IPS-18a (cell line): ENCODE results near the gene CFAP410.
"Not testable (repeated sequence)": the region's sequence is repeated elsewhere in the genome, so short reads cannot be mapped to it uniquely, and the experiment has no call there.

ENCODE experiments used
- H3K27ac ChIP-seq: one replicate; pipeline ENCODE4 v1.5.1; 2013; ENCODE audit warnings: low read length
- H3K27me3 ChIP-seq: one replicate; pipeline ENCODE4 v1.6.1; 2013; ENCODE audit warnings: mild to moderate bottlenecking, low read length; ENCODE audit not compliant: control insufficient read depth, insufficient read depth
- H3K36me3 ChIP-seq: one replicate; pipeline ENCODE4 v1.6.1; 2013; ENCODE audit warnings: low read depth, low read length; ENCODE audit not compliant: control insufficient read depth
- H3K4me1 ChIP-seq: one replicate; pipeline ENCODE4 v1.6.1; 2013; ENCODE audit warnings: low read depth, low read length; ENCODE audit not compliant: control insufficient read depth
- H3K4me3 ChIP-seq: one replicate; pipeline ENCODE4 v1.5.1; 2013; ENCODE audit warnings: low read length
- H3K9ac ChIP-seq: one replicate; pipeline ENCODE4 v1.6.1; 2013; ENCODE audit warnings: mild to moderate bottlenecking, low read length, moderate library complexity
- H3K9me3 ChIP-seq: one replicate; pipeline ENCODE4 v1.6.1; 2013; ENCODE audit warnings: low read depth, low read length; ENCODE audit not compliant: control insufficient read depth

CFAP410 gene

GRCh38 chr21:44366586-44367211, 27.5 kb upstream of the CFAP410 start:
- H3K9me3 ChIP-seq: no peaks in the 10 kb centered on the region
- H3K4me1 ChIP-seq: no peaks in the 10 kb centered on the region
- no peak overlapping the region for H3K9ac ChIP-seq
- no peaks in the 10 kb centered on the region for H3K36me3 ChIP-seq
- H3K27me3 ChIP-seq: peaks cover 27% of the 10 kb centered on the region
- no peak overlapping the region for H3K27ac ChIP-seq
- no peak overlapping the region for H3K4me3 ChIP-seq

GRCh38 chr21:44365967-44366585, 26.9 kb upstream of the CFAP410 start:
- Histone ChIP-seq H3K4me3 (no peak overlapping the region), H3K36me3 (no peaks in the 10 kb centered on the region), H3K4me1 (no peaks in the 10 kb centered on the region), H3K9me3 (no peaks in the 10 kb centered on the region), H3K27ac (no peak overlapping the region), H3K9ac (no peak overlapping the region), H3K27me3 (peaks cover 24% of the 10 kb centered on the region)

GRCh38 chr21:44365251-44365966, 26.2 kb upstream of the CFAP410 start:
- H3K9ac ChIP-seq: no peak overlapping the region
- no peaks in the 10 kb centered on the region for H3K4me1 ChIP-seq
- H3K27me3 ChIP-seq: peaks cover 18% of the 10 kb centered on the region
- no peaks in the 10 kb centered on the region for H3K36me3 ChIP-seq
- no peaks in the 10 kb centered on the region for H3K9me3 ChIP-seq
- no peak overlapping the region for H3K4me3 ChIP-seq
- no peak overlapping the region for H3K27ac ChIP-seq

GRCh38 chr21:44364151-44365053, 25.2 kb upstream of the CFAP410 start:
- no peaks in the 10 kb centered on the region for H3K36me3 ChIP-seq
- no peak overlapping the region for H3K27ac ChIP-seq
- H3K9me3 ChIP-seq: no peaks in the 10 kb centered on the region
- H3K4me3 ChIP-seq: no peak overlapping the region
- peaks cover 9% of the 10 kb centered on the region for H3K27me3 ChIP-seq
- H3K9ac ChIP-seq: no peak overlapping the region
- H3K4me1 ChIP-seq: no peaks in the 10 kb centered on the region

GRCh38 chr21:44363278-44363677, 24.1 kb upstream of the CFAP410 start:
- Histone ChIP-seq H3K36me3 (no peaks in the 10 kb centered on the region), H3K27ac (no peak overlapping the region), H3K9me3 (no peaks in the 10 kb centered on the region), H3K4me1 (no peaks in the 10 kb centered on the region), H3K27me3 (no peaks in the 10 kb centered on the region), H3K4me3 (no peak overlapping the region), H3K9ac (no peak overlapping the region)

GRCh38 chr21:44361903-44362302, 22.7 kb upstream of the CFAP410 start:
- H3K36me3 ChIP-seq, H3K4me1 ChIP-seq, H3K9ac ChIP-seq, H3K27me3 ChIP-seq, H3K4me3 ChIP-seq, H3K9me3 ChIP-seq, H3K27ac ChIP-seq: not testable (repeated sequence)

- H3K4me1 ChIP-seq: no peaks in the 10 kb centered on the region
- H3K27me3 ChIP-seq: no peaks in the 10 kb centered on the region
- H3K9ac ChIP-seq: no peak overlapping the region
- H3K9me3 ChIP-seq: no peaks in the 10 kb centered on the region
- no peaks in the 10 kb centered on the region for H3K36me3 ChIP-seq
- no peak overlapping the region for H3K4me3 ChIP-seq
- H3K27ac ChIP-seq: no peak overlapping the region
Measured at GRCh38 chr21:44360159-44360558, 21.0 kb upstream of the CFAP410 start.

GRCh38 chr21:44359396-44359795, 20.2 kb upstream of the CFAP410 start:
- Histone ChIP-seq H3K9me3 (no peaks in the 10 kb centered on the region), H3K4me3 (no peak overlapping the region), H3K27ac (no peak overlapping the region), H3K27me3 (no peaks in the 10 kb centered on the region), H3K9ac (no peak overlapping the region), H3K4me1 (no peaks in the 10 kb centered on the region), H3K36me3 (no peaks in the 10 kb centered on the region)

GRCh38 chr21:44357064-44357837, 18.1 kb upstream of the CFAP410 start:
- H3K36me3 ChIP-seq: no peaks in the 10 kb centered on the region
- H3K9me3 ChIP-seq: no peaks in the 10 kb centered on the region
- H3K4me1 ChIP-seq: no peaks in the 10 kb centered on the region
- no peak overlapping the region for H3K4me3 ChIP-seq
- H3K9ac ChIP-seq: no peak overlapping the region
- no peak overlapping the region for H3K27ac ChIP-seq
- no peaks in the 10 kb centered on the region for H3K27me3 ChIP-seq

- Histone ChIP-seq H3K4me3 (no peak overlapping the region), H3K4me1 (no peaks in the 10 kb centered on the region), H3K9me3 (no peaks in the 10 kb centered on the region), H3K27ac (no peak overlapping the region), H3K27me3 (no peaks in the 10 kb centered on the region), H3K36me3 (no peaks in the 10 kb centered on the region), H3K9ac (no peak overlapping the region)
Measured at GRCh38 chr21:44356636-44357035, 17.4 kb upstream of the CFAP410 start.

GRCh38 chr21:44356160-44356559, 17.0 kb upstream of the CFAP410 start:
- H3K36me3 ChIP-seq: no peaks in the 10 kb centered on the region
- no peak overlapping the region for H3K4me3 ChIP-seq
- H3K9ac ChIP-seq: no peak overlapping the region
- H3K4me1 ChIP-seq: no peaks in the 10 kb centered on the region
- no peaks in the 10 kb centered on the region for H3K9me3 ChIP-seq
- H3K27ac ChIP-seq: no peak overlapping the region
- H3K27me3 ChIP-seq: no peaks in the 10 kb centered on the region
